ENCODE measurements around the gene UMPS.

UMPS gene

DNA sequence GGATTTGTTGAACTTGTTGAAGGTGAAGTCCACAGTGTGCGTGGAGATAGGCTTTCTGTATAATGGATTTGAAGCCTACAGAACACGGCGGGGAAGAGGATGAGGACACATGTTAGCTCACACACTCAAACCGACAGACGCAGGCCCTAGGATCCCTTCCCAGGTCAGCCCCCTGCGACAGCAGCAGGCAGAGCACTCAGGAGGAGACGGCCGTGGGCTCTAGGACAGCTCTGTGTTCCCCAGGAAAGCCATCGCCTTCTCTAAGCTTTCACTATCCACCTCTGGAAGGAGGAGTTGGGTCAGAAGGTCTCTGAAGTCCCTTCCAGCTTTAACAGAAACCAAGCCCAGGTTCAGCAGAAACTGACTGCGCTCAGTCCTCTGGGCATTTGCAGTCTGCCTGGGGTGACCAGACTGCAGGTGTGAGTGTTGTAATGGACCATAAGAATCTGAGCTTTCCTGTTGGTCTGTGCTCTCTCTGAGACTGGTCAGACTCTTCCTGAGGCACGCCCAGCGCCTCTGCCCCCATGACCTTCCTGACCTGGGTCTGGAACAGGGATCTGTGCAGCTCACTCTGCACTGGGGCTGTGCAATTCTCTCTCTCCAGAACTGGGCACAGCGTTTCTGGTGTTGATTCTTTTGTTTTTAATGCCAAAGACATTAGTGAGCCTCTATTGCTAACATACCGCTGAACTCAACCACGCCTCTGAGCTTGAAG is 33.5 kb downstream of the UMPS start:
- DNase-seq (ENCODE audit: low spot score): no peak

DNA sequence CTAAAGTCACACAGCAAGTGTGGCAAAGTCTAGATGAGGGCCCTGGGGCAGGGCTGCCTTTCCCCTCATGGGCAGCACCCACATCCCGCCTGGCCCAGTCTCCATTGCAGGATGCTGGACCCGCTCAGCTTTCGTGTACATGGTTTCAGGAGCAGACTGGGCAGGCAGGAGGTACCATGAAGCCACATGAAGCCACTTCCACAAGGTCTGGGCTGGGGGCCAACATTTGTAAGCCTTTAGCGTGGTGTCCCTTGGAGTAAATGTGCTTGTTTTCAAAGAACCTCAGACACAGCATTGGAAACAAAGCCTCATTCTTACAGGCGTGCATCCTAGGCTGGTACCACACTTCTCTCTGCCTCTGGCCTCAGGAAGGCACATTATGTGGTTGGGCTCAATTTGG is 34.5 kb downstream of the UMPS start:
- peak; percentile 92 for DNase-seq (ENCODE audit: low spot score)

DNA sequence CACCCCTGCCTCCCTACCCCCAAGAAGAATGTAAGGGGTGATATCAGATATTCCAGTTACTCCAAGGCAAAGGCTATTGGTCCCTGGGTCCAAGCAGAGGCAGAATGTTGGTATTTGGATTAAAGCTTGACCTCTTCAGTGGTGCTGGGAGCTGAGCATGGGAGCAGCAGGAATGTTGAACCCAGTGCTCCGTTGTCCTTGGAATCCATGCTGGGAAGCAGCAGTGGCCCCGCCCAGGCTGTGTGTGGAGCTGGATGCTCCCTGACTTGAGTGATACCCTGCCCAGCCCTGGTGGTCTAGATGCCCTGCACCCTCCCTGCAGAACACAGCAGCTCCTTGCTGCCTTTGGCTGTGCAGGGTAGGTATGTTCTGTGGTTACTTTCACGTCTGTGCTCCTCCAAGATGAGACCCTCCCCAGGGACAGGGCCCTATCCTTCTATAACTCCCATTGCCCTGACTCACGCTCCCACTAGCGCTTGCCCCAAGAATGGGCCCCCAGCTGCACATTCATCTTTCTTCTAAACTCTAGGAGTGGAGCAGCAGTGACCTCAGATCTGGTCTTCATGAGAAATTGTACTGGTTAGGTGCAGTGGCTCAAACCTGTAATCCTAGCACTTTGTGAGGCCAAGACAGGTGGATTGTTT is 35.1 kb downstream of the UMPS start:
- no peak for DNase-seq (ENCODE audit: low spot score)

DNA sequence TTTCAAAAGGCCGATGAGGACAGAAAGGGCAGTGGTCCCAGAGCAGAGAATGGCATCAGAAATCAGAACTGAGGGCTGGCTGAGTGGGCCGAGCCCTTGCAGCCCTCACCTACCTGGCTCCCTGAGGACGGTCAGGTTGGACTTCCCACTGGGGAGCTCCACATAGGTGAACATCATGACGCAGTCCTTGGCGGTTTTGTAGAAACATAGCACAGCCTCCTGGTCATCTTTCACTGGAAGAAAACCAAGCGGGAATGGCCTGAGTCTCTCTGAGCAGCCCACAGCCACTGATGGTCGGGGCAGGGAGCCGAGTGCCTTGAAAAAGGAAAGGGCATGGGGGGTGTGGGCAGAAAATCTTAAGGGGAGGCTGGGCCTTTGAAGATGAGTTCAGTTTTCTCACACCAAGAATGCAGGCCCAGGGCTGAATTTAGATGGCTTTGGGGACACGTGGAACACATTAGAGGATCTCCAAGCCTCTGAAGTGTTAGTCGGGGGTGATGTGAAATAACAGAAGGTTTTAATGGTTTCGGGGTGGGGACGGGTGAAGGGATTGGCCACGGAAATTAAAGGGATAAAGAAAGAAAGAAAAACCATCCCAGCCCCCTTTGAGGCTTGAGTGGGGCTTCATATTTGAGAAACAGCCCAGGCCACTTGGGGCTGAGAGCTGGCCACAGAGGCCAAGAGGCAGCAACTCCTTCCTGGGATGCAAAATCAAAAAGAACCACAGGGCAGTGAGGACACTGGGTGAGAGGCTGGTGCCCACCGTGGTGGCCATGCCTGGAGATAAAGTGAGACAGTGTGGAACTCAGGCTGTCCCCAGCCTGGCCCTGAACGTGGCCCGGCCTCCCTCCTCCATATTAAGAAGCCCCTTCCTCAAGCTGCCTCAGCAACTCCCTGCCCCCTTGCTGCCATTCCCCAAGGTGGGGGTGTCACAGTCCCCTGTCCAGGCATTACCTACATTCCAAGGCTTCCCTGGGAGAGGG is 36.2 kb downstream of the UMPS start:
- DNase-seq (ENCODE audit: low spot score): no peak

DNA sequence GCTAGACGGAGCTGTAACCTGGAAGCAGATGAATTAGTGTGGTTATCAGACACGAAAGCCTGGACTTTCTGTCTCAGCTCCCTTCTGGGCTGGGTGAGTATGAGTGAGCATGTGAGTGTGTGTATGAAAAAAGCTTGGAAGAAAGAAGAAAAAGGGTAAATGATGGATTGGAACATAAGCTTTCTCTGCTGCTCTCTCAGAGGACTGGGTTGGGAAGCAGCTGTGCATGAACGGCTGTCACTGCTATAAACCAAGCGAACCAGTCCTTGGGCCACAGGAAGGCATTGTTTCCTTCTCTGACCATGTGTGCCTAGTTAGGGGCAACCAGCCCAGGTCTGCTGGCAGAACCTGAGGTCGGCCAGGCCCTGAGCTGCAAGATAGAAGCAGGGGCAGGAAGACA is 37.0 kb downstream of the UMPS start:
- DNase-seq (ENCODE audit: low spot score): no peak

DNA sequence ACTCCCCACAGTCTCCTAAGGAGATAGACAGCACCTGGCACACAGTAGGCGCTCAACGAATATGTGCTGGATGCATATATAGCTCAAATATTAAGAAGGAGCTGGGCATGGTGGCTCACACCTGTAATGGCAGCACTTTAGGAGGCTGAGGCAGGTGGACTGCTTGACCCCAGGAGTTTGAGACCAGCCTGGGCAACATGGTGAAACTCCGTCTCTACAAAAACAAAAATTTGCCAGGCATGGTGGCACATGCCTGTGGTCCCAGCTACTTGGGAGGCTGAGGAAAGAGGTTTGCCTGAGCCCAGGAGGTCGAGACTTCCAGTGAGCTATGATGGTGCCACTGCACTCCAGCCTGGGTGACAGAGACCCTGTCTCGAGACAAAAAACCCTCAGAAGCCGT is 37.4 kb downstream of the UMPS start:
- DNase-seq (ENCODE audit: low spot score): no peak

DNA sequence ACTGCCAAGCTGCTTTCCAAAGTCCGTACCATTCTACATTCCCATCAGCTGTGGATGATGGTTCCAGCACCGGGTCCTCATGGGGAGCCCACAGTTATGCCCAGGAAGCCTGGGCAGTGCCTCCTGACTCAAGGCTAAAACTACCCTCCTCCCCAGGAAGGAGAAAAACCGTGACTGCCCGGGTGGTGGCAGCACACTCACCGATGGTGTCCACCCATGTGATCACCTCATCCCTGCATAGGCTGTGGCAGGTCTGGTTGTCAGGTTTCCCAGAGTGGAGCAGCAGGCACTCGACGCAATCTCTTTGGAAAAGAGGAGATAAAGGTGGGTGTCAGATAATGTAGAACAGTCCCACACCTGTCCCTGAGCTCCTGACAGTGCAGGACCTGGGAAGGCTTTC is 38.6 kb downstream of the UMPS start:
- no peak for DNase-seq (ENCODE audit: low spot score)

DNA sequence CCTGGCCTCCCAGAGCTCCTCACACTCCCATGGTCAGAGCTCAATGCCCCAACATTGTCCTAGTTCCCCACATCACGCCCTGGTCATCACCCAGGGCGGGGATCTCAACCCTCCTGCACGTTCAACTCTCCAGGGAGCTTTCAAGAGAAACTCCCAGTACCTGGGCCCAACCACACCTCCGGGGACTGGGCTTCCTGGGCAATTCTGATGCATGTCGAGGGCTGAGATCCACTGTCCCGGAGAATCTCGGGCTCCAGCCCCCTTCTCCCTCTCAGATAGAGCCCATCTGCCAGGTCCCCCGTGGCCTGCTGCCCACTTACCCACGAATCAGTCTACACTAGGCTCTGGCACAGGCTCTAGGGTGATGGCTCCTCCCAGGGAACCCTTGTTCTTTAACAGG is 39.2 kb downstream of the UMPS start:
- no peak for DNase-seq (ENCODE audit: low spot score)

DNA sequence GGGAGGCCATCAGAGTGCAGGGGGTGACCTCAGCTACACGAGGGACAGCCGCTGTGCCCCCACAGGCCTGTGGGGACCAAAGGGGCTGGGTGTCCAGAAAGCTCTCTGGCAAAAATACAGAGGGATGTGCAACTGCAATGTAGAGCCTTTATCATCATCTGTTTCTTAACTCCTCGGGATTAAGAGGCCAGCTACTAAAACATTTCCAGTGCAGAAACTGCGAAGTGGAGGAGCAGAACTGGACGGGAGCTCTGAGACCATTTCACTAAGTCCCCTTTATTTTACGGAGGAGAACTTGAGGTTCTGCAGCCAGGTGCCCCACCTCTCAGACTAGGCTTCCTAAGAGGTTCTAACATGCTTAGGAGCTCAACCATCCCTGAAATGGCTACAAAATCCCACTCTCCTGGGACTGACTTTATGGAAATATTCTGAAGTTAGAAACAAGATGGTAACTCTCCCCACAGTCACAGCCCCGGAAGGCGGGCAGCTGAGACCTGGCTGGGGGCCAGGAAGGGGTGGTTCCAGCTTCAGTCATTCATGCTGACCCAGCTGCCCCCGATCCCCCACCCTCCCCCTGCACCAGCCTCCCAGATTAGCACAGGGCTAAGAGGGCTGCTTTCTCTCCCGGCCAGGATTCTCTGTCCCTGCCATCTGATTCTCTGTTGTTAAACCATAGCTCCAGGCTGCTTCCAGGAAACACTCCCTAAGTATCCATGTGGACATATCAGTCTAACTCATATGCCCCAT is 40.3 kb downstream of the UMPS start:
- DNase-seq (ENCODE audit: low spot score): peak; percentile 60

DNA sequence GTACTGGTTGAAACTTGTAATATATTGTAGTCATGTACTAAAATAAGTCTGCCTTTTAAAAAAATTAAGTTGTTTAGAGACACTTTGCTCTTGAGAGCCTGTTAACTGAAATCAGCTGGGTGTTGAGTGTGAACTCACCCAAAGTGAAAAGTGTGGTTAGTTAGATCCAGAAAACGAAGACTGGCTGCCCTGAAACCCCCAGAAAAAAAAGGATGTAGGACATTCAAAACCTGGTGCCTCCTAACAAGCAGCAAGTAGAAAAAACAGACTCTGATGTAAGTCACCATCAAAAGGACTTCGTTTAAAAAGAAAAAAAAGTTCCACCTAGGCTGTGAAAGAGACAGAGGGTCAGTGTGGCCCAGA is 40.8 kb downstream of the UMPS start:
- DNase-seq (ENCODE audit: low spot score): no peak

DNA sequence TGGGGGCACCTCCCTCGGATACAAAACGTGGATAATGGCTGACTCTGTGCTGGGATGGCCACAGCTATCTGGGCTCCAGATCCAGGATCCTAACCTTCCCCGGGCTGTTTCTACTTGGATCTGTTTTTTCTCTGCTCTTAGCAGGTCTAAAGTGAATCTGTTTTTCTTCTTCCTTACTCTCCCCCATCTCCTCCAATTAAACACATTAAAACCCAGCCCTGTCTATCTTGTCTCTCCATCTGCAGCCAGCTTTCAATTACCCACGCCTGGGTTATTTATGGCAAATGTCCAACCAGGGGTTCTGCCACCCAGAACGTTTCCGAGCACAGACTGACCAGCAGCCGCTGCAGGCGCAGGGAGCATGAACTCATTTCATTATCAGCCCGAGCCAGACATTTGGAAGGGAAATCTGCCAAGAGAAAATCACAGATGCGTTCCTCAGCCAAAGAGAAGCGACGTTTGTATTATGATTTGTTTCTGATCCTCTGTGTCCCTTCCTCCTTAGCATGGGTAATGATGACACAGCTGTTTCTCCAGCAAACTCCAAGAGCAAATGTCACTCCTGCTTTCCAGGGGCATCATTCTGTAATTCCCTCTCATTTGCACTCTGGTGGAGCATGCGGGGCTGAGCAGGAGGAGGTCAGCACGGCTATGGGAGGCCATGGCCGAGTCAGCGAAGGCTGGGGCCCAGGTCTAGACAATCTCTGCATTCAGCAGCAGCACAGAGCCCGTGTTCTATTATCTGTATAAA is 42.0 kb downstream of the UMPS start:
- DNase-seq (ENCODE audit: low spot score): peak; percentile 92

DNA sequence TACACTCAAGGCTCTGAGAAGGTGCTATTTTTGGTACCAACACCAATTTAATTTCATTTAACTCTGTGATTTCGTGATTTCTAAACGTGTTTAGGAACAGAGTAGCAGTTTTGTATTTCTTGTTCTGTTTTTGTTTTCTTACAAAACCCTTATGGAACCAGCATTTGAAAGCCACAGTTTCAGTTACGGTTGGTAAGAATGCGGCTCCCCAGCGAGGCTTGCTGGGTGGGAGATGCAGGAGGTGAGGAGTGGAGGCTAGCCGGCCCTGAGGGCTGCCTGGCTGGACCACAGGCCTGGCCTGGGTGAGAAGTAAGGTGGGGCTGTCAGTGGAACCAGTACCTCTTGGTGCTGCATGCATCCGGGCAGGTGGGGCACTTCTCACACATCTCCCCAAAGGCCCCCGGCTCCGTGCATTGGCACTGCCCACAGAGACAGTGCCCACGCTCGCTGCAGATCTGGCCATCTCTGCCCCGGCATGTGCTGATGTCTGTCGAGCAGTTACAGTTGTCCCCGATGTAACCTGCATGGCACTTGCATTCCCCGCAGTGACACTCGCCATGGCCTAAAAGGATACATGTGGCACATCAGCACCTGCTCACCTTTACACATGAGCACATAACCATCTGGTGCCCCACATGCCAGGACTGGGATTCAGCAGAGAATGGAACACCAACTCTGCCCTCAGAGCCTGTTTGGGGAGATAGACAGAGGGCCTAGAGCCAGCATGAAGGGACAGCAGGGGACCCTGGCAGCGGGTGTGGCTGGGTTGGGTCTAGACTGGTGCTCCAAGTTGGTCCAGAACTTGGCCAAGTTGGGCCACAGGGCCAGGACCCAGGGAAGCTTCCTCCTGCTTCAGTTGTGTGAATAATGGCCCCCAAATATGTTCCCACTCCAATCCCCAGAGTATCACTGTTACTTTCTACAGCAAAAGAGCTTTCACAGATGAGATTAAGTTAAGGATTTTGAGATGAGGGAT is 43.4 kb downstream of the UMPS start:
- no peak for DNase-seq (ENCODE audit: low spot score)

DNA sequence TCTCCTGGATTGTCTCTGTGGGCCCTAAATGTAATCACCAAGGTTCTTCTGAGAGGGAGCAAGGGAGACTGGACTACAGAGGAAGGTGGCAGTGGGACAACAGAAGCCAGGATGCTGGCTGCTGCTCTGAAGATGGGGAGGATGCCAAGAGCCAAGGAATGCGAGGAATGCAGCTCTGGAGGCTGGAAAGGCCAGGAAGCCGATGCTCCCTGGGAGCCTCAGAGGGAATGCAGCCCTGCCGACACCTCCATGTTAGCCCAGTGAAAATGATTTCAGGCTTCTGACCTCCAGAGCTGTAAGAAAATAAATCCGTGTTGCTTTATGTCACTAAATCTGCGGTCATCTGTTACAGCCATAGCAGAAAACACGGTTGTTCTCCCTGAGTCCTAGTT is 44.1 kb downstream of the UMPS start:
- no peak for DNase-seq (ENCODE audit: low spot score)

DNA sequence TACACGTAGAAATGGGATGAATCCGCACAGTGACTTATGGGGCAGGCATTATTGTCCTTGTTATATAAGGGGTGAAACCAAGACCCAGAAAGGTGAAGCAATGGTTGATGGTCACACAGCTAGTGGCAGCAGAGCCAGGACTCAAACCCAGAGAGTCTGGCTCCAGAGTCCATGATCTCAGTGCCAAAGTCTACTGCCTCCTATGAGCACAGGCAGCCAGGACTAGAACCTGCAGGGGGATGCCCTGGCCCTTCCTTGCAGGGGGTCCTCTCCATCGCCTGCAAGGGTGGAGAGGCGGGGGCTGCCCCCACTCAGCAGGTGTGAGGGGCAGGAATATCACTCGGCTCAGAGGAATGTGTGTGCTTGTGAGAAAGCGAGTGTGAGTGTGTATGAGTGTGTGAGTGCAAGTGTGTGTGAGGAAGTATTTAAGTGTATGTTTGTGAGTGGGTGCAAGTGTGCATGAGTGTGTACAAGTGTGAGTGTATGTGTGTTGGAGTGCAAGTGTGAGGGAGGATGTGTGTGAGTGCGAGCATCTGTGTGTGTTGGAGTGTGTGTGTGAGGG is 44.7 kb downstream of the UMPS start:
- no peak for DNase-seq (ENCODE audit: low spot score)

DNA sequence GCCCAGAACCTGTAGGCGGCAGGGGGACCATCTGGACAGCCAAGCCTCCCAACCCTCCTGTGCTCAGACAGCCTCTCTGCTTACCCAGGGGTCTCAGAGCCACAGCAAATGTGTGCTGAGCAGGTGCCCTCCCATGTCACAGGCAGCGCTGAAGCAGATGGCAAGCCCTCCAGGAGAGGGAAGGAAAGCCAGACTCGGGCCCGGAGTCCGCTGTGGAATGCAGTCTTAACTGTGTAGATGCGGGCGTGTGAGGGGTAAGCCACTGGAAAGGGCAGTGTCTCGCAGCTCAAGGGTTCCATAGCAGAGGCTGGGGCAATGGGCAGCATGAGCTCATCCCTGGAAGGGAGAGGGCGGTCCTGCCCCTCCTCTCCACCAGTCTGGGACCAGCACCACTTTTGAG is 45.6 kb downstream of the UMPS start:
- DNase-seq (ENCODE audit: low spot score): no peak

DNA sequence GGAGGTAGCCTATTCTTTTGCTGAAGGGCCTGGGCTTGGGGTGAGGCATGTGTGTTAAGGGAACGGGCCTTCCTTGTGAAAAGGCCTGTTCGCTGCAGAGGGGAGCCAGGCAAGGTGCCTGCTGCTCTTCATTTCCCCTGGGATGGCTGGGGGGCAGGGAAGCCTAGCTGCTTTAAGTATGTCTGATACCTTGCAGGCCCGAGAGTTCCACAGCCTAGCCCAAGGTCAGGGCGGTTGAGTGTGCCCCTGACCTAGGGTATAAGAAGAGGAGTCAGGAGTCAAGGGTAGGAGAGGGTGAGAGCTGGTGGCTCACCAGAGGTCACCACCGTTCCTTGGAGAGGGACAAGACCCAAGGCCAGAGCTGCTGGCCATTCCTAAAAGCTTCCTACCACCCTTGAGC is 46.6 kb downstream of the UMPS start:
- no peak for DNase-seq (ENCODE audit: low spot score)

DNA sequence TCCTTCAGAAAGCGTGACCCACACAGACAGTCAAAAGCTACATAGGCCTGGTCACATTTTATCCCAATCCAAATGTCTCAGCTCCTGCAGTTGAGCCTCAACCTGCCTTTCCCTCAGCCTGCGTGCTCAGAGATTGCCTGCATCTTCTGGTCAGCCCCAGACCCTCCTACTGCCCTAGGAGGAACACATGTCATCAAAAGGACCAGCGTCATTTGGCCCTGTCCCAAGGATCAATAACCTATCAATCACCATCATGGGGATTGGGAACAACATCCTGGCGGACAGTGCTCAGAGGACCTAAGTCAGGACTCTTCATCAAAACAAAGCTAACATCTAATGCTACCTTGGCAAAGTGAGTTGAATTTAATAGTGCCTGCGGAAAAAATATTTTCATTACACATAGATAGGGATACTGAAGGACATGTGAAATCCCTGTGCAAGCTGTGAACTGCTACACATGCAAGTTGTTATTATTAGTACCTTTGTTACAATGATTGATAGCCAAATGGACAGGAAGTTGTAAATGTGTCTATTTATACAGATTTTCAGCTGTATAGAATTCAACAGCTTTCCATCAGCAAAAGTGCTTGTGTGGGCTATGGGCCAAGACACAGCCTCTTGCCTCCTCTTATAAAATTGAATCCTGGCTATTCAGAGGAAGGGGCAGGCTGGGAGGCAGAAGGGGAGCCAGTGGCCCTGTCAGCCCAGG is 47.7 kb downstream of the UMPS start:
- DNase-seq (ENCODE audit: low spot score): no peak

DNA sequence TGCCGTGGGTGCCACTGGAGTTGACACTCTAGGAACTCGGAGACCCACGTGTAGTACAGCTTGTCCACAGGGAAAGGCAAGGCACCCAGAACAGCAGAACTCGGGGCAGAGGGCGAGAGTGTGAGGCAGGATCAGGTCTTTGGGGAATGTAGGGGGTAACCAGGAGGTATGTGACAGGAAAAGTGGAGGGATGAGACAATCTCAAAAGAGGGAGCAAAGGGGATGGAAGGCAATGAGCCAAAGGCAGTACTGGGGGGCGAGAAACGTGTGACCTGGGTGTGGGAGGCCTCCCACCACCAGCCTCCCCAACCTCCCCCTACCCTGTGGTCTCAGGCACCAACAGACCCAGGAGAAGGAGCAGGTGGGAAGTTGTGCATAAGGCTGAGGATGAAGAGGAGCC is 48.9 kb downstream of the UMPS start:
- no peak for DNase-seq (ENCODE audit: low spot score)

DNA sequence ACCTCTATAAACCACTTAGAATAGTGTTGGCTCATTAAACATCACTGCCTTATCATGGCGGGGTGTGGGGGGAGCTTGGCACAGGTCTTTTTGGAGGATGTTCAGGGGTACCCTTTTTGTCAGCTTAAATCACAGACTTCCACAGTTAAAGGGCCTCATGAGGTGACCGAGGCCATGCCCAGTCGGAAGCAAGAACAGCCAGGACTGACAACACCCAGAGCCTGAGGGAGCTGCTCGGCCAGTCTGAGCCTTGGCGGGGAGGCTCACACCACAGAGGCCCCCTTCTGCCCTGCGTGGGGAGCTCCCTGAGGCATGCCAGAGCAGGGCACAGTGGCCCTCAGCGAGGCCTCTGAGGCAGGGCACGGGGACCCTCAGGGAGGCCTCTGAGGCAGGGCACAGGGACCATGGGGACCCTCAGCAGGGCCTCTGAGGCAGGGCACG is 49.5 kb downstream of the UMPS start:
- DNase-seq (ENCODE audit: low spot score): no peak
